H54 (cell line): ENCODE measurements around the gene SHTN1.

Source experiments
- DNase-seq: peaks from one replicate; pipeline ENCODE4 v3.0.0; 2011; ENCODE audit warnings: low spot score, mixed read lengths; ENCODE audit not compliant: insufficient read length
- FAIRE-seq: peaks from 3 replicates; lab custom pipeline; 2011; peaks lifted over from hg19 to GRCh38; lab: Jason Lieb, UNC
- POLR2A ChIP-seq: IDR thresholded peaks from 2 replicates; pipeline ENCODE4 v1.6.1; 2011; ENCODE audit warnings: low read depth, mild to moderate bottlenecking, low read length

SHTN1 gene

DNA sequence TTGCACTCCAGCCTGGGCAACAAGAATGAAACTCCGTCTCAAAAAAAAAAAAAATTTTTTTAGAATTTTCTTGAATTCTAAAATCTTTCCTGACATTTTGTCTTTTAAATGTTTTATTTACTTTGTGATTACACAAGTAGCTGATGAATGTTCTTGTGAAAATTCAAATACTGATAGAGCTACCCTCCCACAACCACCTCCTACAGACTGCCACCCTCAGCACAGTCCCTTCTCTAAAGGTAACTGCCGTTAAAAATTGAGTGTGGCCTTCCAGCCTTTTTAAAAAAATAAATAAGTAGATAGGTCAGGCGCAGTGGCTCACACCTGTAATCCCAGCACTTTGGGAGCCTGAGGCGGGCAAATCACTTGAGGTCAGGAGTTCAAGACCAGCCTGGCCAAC is 140.6 kb downstream of the SHTN1 start:
- no peak for TF ChIP-seq POLR2A
- no peak for DNase-seq
- FAIRE-seq: no peak

- no peak for DNase-seq
- no peak for TF ChIP-seq POLR2A
- FAIRE-seq: no peak
Observed at GRCh38 chr10:116861796-116862195, 143.2 kb downstream of the SHTN1 start.

DNA sequence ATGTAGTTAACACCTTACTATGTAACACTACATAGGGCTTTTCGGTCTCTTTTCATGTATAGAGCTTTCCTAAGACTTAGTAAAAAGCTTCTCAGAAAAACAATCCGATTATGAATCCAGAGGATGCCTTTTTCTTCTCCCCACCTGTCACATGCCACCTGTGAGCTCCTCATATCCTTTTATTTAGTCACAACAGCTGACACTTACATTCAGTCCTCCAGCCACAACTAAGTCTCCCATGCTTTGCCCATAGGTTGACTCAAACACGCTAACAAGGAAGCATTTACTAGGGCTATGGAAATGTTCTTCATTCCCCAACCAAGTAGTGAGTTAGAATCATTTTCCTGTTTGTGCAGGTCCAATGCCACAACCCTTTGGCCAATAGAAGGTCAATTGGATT is 147.8 kb downstream of the SHTN1 start:
- DNase-seq (no peak), FAIRE-seq (no peak)
- no peak for TF ChIP-seq POLR2A

DNA sequence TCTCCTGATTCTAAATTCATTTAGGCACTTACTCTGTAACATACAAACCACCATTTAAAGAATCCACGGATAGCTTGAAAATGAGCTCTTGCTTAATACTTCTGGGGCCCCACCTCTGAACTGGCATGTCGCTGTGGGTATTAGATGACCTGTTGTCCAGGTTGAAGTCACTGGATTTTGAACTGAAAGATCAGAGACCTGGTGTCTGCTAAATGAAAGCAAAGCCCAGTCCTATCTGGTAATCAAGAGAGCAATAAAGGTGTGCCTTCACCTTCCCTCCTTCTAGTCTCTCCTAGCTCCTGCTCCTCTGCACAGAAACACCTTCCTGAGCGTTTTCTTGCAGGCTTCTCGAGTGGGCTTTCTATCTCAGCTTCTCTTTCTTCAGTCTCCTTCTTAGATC is 151.3 kb downstream of the SHTN1 start:
- DNase-seq (no peak), FAIRE-seq (no peak)
- no peak for TF ChIP-seq POLR2A

DNA sequence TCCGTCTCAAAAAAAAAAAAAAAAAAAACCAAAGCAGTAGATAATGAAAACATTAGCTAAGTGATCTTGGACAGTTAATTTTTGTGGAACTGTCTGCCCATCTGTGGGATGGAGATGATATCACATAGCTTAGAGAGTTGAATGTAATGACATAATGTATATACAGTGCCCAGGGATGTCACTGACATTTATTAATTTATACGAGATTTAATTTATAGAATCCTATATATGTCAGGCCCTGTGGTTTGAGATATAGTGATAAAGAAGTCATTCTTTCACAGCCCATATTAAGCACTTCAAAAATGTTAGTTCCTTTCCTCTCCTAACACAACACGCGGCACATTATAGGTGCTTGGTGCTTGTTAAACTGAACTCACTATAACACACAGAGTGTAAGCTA is 151.7 kb downstream of the SHTN1 start:
- no peak for TF ChIP-seq POLR2A
- FAIRE-seq (no peak), DNase-seq (no peak)

GRCh38 chr10:116852246-116852645 is 152.7 kb downstream of the SHTN1 start:
- TF ChIP-seq POLR2A: no peak
- FAIRE-seq (no peak), DNase-seq (no peak)

DNA sequence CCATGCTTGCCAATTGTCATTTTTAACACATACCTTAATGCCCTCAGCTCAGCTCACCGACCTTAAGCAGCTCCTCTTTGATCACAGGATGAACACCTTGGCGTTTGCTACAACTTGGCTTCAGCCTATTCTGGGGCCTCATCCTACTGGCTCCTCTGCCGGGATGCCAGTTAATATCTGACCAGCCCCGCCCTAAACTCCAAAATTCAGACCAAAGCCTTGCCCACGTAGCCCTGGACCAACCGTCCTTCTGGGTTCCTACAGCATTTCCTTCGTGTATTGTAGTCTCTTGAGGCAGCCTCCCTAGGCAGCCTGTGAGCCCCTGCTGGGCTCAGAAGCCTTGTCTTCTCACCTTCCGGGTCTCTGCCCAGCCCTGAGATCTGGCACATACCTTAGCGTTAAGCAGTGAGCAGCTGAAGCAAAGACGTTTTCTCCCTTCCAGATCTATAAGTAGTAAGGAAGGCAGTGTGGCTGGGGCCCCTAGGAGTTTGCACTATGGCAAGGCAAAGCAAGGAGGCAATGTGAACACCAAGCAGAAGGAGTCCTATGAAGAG is 154.9 kb downstream of the SHTN1 start:
- TF ChIP-seq POLR2A: no peak
- DNase-seq (no peak), FAIRE-seq (no peak)

DNA sequence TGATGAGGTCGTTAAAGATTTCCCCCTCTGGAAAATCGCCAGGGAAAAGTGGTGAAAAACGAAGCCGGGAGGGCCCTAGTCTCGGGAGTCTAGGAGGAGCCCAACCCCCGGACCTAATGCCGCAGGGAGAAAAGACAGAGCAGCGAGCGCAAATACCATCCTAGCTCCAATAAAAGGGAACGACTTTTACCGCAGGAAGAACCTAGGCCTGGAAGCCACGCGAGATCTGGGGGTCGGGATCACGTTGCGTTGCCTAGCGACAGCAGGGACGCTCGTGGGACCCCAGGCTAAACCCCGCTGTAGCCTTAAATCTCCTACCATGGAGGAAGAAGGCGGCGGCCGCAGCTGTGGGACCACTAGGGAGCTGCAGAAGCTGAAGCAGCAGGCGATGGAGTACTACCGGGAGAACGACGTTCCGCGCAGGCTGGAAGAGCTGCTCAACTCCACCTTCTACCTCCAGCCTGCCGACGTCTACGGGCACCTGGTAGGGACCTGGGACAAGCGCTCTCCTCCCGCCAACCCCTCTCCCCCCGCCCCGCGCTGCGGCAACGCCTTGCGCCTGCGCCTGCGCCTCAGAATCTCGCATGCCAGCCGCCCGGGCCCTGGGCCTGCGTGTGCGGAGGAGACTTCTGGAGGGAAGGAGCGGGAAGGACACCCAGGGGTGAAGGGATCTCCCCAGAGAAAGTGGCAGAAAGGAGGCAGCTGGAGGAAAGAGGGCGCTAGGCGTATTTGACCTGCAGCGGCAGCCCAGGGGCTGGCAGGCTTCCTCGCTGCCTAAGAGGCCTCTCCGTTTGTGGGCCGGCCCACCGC is 155.5 kb downstream of the SHTN1 start, which contains the start of gene ENO4:
ENO4 (plus strand) TSS at position 252 of the 810 bp plus-strand sequence; CDS start at position 320, 68 bp downstream.
- peak; percentile 28 for TF ChIP-seq POLR2A
- peak; percentile 69 for DNase-seq
- no peak for FAIRE-seq

DNA sequence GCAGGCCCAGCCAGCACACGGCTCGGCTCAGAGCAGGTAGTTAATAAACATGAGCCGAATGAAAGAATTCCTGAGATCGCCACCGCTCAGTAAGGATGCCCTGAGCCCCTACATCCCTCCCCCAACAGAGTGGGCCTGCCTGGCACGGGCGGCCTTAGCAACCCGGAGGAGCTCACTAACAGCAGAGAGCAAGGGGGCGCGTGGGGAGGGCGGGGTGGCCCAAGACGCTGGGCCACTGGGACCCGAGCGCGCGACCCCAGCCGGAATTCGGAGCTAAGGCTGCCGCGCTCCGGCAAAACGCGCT is 156.1 kb downstream of the SHTN1 start:
- FAIRE-seq (no peak), DNase-seq (no peak)
- TF ChIP-seq POLR2A: no peak

GRCh38 chr10:116848032-116848943 is 156.7 kb downstream of the SHTN1 start:
- no peak for FAIRE-seq
- TF ChIP-seq POLR2A: no peak
- DNase-seq: no peak

DNA sequence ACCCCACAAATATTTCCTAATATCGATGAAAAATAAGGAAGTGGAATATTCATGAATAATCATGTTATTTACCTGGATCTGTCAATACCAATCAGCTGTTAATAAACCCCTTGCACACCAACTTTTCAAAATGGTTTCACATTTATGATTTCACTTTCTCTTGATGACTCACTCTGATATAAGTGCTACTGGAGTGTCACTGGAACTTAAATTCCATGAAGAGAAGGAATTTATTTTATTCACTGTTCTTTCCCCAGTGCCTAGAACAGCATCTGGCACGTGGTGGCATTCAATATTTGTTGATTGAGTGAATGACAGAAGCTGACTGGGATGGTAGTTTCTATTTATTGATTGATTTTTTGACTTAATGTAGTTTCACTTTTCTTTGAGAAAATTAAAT is 159.2 kb downstream of the SHTN1 start:
- peak; percentile 9 for DNase-seq
- no peak for FAIRE-seq
- TF ChIP-seq POLR2A: no peak

DNA sequence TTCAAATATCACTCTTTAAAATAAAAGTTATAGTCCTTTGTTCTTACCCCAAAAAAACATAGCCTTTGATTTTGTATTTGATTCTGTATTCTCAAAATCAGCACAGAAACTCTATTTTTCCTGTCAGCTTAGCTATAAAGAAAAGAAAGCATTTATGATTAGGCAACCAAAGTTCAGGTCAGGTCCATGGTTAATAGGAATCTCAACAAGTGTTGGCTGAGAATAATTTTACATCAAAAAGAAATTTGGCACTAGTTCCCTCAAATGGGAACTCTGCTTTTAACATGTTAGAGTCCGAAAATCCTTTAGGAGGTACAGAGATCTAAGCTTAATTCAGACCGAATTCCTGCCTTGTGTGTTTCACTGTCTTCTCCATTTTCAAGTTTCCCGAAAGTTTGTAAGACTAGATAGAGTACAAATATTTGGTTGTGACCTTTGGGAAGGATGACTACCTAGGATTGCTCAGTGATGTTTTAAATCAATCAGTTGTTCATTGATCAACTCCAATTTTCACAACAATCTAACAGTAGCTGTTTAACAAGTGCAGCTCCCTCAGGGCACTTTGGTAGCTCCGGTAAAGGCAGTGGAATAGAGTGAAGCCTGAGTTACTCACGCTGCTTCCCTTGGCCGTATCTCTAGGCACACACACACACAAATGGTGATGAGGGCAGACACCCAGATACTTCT is 164.5 kb downstream of the SHTN1 start:
- no peak for DNase-seq
- TF ChIP-seq POLR2A: no peak
- no peak for FAIRE-seq

GRCh38 chr10:116838143-116838725 is 166.8 kb downstream of the SHTN1 start:
- TF ChIP-seq POLR2A: no peak
- FAIRE-seq: no peak
- no peak for DNase-seq
